ENCODE data around the gene MTMR3.
"Not testable (repeated sequence)": the region's sequence is repeated elsewhere in the genome, so short reads cannot be mapped to it uniquely, and the experiment has no call there.

Gene MTMR3

GRCh38 chr22:29972121-29972520 is 89.1 kb downstream of the MTMR3 start:
- DNase-seq: no peak

GRCh38 chr22:29973269-29973668 is 90.3 kb downstream of the MTMR3 start:
- no peak for DNase-seq

- DNase-seq: not testable (repeated sequence)
Observed at GRCh38 chr22:29973680-29974079, 90.7 kb downstream of the MTMR3 start.

- DNase-seq: no peak
Observed at GRCh38 chr22:29975494-29975893, 92.5 kb downstream of the MTMR3 start.

- DNase-seq: no peak
Observed at GRCh38 chr22:29977107-29977506, 94.1 kb downstream of the MTMR3 start.

- no peak for DNase-seq
Observed at GRCh38 chr22:29979777-29980321, 96.9 kb downstream of the MTMR3 start.

- DNase-seq: no peak
Observed at GRCh38 chr22:29983296-29983917, 100.4 kb downstream of the MTMR3 start.

- no peak for DNase-seq
Observed at GRCh38 chr22:29985912-29986311, 102.9 kb downstream of the MTMR3 start.

GRCh38 chr22:29987137-29987536 is 104.2 kb downstream of the MTMR3 start:
- no peak for DNase-seq

GRCh38 chr22:29988719-29989118 is 105.7 kb downstream of the MTMR3 start:
- no peak for DNase-seq

- DNase-seq: no peak
Observed at GRCh38 chr22:29989446-29989845, 106.5 kb downstream of the MTMR3 start.

GRCh38 chr22:29992341-29993275 is 109.6 kb downstream of the MTMR3 start:
- DNase-seq: no peak

GRCh38 chr22:29994027-29994715 is 111.2 kb downstream of the MTMR3 start:
- peak in 1 of 2 experiments; percentile 47 for DNase-seq

- DNase-seq: no peak
Observed at GRCh38 chr22:29994943-29995342, 112.0 kb downstream of the MTMR3 start.

GRCh38 chr22:29997107-29997506 is 114.1 kb downstream of the MTMR3 start:
- no peak for DNase-seq

GRCh38 chr22:29997516-29997915 is 114.5 kb downstream of the MTMR3 start:
- no peak for DNase-seq

- no peak for DNase-seq
Observed at GRCh38 chr22:29998627-29999384, 115.8 kb downstream of the MTMR3 start.

GRCh38 chr22:30000566-30000965 is 117.6 kb downstream of the MTMR3 start:
- DNase-seq: no peak

GRCh38 chr22:30001459-30001858 is 118.5 kb downstream of the MTMR3 start:
- DNase-seq: no peak

GRCh38 chr22:30002861-30003486 is 120.0 kb downstream of the MTMR3 start:
- no peak for DNase-seq

- DNase-seq: no peak
Observed at GRCh38 chr22:30004101-30004500, 121.1 kb downstream of the MTMR3 start.

- DNase-seq: no peak
Observed at GRCh38 chr22:30004694-30005093, 121.7 kb downstream of the MTMR3 start.
